ENCODE measurements around the gene MRPL4. TPM values are rescaled to one million over a fixed set of nuclear protein-coding genes. Genes with fewer than 3 reads are reported as not detected.

Gene MRPL4
- total RNA-seq, 4 donors from 2014 or later: 77.6 to 105 (median 92.6) TPM

GRCh38 chr19:10288662-10289166 is 36.7 kb downstream of the MRPL4 start:
- H3K36me3 ChIP-seq: peaks cover 0 to 23% (median 11%) of the 10 kb centered on the region in 3 donors
- TF ChIP-seq POLR2A (IDR thresholded peaks at IDR 0.05) (no peak), CTCF (IDR thresholded peaks at IDR 0.05) (no peak)
- peak overlapping the region in 1 of 4 donors; percentile 41 for H3K27ac ChIP-seq
- WGBS, 2 donors: 8 to 10% methylated on average over 2 to 8 of the region's 23 CpGs
- peak overlapping the region; percentile 20 to 66 (median 41) for H3K4me3 ChIP-seq
- peaks cover 11 to 74% (median 27%) of the 10 kb centered on the region in 4 donors for H3K27me3 ChIP-seq
- intact Hi-C loops (cut with DNase I): no loop called here
- H3K4me1 ChIP-seq: peaks cover 62 to 92% (median 65%) of the 10 kb centered on the region in 3 donors
- DNase-seq: no peak
- H3K9me3 ChIP-seq: no peaks in the 10 kb centered on the region

- Histone ChIP-seq H3K27ac (peak overlapping the region in 1 of 4 donors; percentile 41), H3K27me3 (peaks cover 15 to 77% (median 31%) of the 10 kb centered on the region in 4 donors), H3K9me3 (no peaks in the 10 kb centered on the region), H3K4me1 (peaks cover 62 to 94% (median 65%) of the 10 kb centered on the region in 3 donors), H3K4me3 (peak overlapping the region; percentile 20 to 66 (median 41)), H3K36me3 (peaks cover 0 to 17% (median 6%) of the 10 kb centered on the region in 3 donors)
- TF ChIP-seq POLR2A (IDR thresholded peaks at IDR 0.05) (no peak), CTCF (IDR thresholded peaks at IDR 0.05) (no peak)
- 1 to 2% methylated on average over 11 to 20 of the region's 50 CpGs for WGBS, 2 donors
- intact Hi-C loops (cut with DNase I): no loop called here
- no peak for DNase-seq
These were observed 37.3 kb downstream of the MRPL4 start for GRCh38 chr19:10289167-10289835.

GRCh38 chr19:10289836-10290356 is 37.9 kb downstream of the MRPL4 start, which contains the start of gene ICAM5:
Gene ICAM5, plus strand, starts transcription at chr19:10289952. Its CDS starts 92 bp downstream, at chr19:10290044.
- peaks cover 19 to 82% (median 36%) of the 10 kb centered on the region in 4 donors for H3K27me3 ChIP-seq
- DNase-seq: no peak

GRCh38 chr19:10290357-10290875 is 38.4 kb downstream of the MRPL4 start:
- no peak for TF ChIP-seq CTCF (IDR thresholded peaks at IDR 0.05)
- TF ChIP-seq POLR2A (IDR thresholded peaks at IDR 0.05): no peak
- Histone ChIP-seq H3K27me3 (peaks cover 24 to 87% (median 39%) of the 10 kb centered on the region in 4 donors), H3K9me3 (no peaks in the 10 kb centered on the region), H3K36me3 (peaks cover 0 to 6% (median 0%) of the 10 kb centered on the region in 3 donors), H3K4me3 (peak overlapping the region; percentile 20 to 66 (median 41)), H3K27ac (peak overlapping the region in 1 of 4 donors; percentile 52), H3K4me1 (peaks cover 66 to 100% (median 70%) of the 10 kb centered on the region in 3 donors)
- 1 to 3% methylated on average over 30 of the region's 30 CpGs for WGBS, 2 donors
- intact Hi-C loops (cut with DNase I): no loop called here
- no peak for DNase-seq

More at GRCh38 chr19:10289836-10290356, 37.9 kb downstream of the MRPL4 start, which contains the start of gene ICAM5:
- no peak for TF ChIP-seq POLR2A (IDR thresholded peaks at IDR 0.05)
- no peak for TF ChIP-seq CTCF (IDR thresholded peaks at IDR 0.05)
- no peaks in the 10 kb centered on the region for H3K9me3 ChIP-seq
- peak within 1 kb of the TSS; percentile 20 to 66 (median 41) for H3K4me3 ChIP-seq
- intact Hi-C loops (cut with DNase I): no loop called here
- H3K4me1 ChIP-seq: peaks cover 62 to 100% (median 65%) of the 10 kb centered on the region in 3 donors
- H3K36me3 ChIP-seq: peaks cover 0 to 11% (median under 1%) of the 10 kb centered on the region in 3 donors
- 0 to 1% methylated on average over 8 to 12 of the region's 45 CpGs for whole genome bisulfite sequencing, 2 donors
- H3K27ac ChIP-seq: peak within 1 kb of the TSS in 2 of 4 donors; percentile 41 to 52
